ENCODE results near the gene RPS15.

RPS15 gene

DNA sequence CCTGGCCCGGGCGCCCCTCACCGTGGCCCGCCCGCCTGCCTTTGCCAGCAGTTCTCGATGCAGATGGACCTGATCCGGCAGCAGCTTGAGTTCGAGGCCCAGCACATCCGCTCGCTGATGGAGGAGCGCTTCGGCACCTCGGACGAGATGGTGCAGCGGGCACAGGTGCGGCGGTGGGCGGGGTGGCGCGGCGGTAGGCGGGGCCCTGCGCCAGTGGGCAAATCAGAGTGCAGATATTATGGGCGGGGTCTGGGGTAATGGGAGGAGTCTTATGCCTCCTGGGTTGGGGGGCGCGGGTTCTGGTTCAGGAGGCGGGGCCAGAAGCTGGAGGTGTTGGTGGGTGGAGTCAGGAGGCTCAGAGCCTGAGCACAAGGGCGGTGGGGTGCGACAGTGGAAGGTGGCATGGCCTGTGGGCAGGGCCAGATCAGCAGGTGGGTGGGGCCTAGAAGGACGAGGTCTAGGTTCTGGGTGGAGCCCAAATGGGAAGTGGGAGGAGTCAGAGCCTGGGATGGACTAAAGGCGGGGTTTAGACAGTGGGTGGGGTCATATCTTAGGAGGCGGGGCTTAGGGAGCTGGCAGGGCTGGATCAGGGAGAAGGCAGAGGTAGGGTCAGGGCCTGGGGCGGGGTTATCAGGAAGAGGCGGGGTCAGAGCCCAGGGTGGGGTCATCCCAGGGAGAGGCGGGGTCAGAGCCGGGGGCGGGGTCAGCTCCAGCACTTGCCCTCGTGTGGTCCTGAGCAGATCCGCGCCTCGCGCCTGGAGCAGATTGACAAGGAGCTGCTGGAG lies 17.3 kb downstream of the RPS15 start:
- peak; percentile 79 for DNase-seq

DNA sequence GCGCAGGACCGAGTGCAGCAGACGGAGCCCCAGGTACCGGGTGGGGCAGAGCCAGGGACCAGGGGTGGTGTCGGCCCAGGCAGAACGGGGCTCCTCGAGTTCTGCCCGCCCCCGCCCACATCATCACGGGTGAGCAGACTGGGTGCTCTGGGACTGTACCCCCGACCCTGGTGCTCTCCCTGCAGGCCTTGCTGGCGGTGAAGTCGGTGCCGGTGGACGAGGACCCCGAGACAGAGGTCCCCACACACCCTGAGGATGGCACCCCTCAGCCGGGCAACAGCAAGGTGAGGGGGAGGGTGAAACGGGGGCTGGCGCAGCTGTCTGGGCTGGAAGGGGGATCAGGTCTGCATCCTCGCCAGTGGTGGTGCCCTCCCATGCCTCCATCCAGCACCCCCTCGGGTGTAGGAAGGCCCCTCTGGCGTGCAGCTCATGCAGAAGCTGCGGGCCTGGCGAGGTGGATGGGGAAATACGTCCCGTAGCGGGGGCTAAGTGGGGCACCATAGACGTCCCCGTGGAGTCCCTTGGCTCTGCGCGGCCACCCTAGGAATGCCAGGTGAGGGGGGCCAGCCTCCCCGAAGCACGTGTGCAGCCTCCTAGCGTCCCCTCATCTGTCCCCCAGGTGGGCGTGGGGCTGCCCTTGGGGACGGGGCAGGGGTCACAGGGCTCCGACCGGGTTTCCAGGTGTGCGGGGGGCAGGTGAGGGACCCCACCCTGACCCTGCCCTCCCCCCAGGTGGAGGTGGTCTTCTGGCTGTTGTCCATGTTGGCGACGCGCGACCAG lies 18.1 kb downstream of the RPS15 start:
- no peak for DNase-seq

DNA sequence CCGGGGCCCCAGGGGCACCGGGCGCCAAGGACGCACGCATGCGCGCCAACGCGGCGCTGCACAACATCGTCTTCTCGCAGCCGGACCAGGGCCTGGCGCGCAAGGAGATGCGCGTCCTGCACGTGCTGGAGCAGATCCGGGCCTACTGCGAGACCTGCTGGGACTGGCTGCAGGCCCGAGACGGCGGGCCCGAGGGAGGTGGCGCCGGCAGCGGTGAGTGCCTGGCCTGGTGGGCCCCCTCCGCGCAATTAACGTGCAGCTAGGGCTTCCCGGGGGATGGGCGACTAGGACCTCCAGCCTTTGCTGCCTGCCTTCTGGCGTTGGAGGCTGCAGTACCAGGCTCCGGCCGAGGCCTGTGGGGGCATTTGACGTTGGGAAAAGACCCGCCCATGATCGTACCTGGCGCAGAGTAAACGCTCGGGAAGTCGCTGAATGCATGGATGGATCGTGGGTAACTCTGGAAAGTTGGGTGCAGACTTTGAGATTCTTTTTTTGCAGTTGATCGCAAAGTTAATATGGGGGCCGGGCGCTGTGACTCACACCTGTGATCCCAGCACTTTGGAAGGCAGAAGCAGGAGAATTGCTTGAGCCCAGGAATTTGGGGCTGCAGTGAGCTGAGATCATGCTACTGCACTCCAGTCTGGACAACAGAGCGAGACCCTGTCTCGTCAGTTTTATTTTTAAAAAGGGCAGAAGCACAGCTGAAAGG lies 19.0 kb downstream of the RPS15 start:
- no peak for DNase-seq

DNA sequence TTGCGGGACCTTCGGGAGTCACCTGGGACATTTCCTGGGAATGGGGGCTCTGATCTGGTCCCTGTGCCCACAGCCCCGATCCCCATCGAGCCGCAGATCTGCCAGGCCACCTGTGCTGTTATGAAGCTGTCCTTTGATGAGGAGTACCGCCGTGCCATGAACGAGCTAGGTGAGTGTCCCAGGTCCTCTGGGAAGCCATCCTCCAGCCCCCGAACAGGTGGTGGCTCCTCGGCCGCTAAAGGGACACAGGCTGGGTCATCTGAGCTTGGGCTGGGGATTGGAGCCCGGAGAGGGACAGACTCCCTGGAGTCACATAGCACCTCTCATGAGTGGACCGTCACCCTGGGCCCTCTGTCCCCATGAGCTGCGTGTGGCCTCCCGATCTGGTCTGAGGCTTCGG lies 19.7 kb downstream of the RPS15 start:
- DNase-seq = no peak

DNA sequence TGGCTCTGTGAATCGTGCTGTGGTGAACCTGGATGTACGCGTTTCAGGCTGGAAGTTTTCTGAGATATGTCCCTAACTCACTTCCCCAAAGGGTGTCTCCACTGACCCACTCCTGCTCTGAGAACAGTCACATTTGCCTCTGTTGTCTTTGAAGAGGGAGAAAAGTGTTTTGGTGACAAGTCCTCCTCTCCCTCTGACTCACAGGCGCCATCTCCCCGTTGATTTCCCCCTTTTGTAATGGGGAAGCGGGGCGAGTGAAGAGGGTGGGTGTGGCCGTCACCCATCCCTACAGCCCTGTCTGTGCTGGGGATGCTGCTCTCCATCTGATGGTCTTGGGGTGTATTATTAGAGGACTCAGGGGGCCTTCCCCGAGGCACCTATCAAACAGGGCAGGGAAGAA lies 21.3 kb downstream of the RPS15 start:
- no peak for DNase-seq

DNA sequence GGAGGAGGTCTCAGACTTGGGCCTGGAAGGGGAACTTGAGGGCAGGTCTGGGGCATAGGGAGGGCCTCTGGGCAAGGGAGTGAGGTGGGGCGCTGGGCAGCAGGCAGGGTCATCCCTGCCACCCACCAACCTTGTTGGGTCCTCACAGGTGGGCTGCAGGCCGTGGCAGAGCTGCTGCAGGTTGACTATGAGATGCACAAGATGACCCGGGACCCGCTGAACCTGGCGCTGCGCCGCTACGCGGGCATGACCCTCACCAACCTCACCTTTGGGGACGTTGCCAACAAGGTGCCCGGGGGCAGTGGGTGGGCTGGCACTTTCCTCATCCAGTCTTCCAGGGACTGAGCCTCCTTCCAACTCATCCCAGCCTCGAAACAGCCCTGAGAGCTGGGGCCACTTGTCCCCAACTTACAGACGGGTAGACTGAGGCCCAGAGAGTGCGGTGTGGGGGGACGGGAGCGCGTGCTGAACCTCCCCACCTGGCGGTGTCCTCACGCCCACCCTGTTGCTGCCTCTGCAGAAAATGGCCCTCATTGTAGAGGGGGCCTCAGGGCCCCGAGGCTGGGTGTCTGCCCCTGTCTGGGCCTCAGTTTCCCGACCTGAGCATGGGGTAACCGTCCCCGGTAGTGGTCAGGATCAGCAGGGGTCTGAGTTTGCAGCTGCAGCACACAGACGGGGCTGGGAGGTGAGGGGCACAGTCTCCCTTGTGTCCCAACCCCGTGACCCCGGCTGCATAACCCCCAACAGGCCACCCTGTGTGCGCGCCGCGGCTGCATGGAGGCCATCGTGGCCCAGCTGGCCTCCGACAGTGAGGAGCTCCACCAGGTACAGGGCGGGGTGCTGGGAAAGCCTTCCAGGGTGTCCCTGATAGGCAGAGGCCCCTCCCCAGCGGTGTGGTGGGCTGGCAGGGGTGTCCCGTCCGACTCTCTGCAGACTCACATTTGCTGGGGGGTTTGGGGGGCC lies 22.1 kb downstream of the RPS15 start:
- DNase-seq = no peak

DNA sequence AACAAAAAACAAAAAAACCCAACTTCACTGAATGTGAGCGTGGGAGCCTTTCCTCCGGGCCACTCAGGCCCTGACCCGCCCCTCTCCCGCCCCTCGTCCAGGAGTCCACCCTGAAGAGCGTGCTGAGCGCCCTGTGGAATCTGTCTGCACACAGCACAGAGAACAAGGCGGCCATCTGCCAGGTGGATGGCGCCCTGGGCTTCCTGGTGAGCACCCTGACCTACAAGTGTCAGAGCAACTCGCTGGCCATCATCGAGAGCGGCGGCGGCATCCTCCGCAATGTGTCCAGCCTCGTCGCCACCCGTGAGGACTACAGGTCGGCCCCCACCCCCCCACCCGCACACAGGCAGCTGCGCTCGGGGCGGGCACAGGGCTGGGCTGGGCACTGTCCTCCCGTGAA lies 23.7 kb downstream of the RPS15 start:
- DNase-seq = no peak

DNA sequence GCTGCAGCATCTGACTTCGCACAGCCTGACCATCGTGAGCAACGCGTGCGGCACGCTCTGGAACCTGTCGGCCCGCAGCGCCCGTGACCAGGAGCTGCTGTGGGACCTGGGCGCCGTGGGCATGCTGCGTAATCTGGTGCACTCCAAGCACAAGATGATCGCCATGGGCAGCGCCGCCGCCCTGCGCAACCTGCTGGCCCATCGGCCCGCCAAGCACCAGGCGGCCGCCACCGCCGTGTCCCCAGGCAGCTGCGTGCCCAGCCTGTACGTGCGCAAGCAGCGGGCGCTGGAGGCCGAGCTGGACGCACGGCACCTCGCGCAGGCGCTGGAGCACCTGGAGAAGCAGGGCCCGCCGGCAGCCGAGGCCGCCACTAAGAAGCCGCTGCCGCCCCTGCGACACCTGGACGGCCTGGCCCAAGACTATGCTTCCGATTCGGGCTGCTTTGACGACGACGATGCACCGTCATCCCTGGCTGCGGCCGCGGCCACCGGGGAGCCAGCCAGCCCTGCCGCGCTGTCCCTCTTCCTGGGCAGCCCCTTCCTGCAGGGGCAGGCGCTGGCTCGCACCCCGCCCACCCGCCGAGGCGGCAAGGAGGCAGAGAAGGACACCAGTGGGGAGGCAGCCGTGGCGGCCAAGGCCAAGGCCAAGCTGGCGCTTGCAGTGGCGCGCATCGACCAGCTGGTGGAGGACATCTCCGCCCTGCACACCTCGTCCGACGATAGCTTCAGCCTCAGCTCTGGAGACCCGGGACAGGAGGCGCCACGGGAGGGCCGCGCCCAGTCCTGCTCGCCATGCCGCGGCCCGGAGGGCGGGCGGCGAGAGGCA lies 27.2 kb downstream of the RPS15 start:
- DNase-seq = peak; percentile 54

DNA sequence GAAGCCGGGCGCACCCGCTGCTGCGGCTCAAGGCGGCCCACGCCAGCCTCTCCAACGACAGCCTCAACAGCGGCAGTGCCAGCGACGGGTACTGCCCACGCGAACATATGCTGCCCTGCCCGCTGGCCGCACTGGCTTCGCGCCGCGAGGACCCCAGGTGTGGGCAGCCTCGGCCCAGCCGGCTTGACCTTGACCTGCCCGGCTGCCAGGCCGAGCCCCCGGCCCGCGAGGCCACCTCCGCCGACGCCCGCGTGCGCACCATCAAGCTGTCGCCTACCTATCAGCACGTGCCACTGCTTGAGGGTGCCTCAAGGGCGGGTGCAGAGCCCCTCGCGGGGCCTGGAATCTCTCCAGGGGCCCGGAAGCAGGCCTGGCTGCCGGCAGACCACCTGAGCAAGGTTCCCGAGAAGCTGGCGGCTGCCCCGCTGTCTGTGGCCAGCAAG lies 27.8 kb downstream of the RPS15 start:
- DNase-seq = no peak

DNA sequence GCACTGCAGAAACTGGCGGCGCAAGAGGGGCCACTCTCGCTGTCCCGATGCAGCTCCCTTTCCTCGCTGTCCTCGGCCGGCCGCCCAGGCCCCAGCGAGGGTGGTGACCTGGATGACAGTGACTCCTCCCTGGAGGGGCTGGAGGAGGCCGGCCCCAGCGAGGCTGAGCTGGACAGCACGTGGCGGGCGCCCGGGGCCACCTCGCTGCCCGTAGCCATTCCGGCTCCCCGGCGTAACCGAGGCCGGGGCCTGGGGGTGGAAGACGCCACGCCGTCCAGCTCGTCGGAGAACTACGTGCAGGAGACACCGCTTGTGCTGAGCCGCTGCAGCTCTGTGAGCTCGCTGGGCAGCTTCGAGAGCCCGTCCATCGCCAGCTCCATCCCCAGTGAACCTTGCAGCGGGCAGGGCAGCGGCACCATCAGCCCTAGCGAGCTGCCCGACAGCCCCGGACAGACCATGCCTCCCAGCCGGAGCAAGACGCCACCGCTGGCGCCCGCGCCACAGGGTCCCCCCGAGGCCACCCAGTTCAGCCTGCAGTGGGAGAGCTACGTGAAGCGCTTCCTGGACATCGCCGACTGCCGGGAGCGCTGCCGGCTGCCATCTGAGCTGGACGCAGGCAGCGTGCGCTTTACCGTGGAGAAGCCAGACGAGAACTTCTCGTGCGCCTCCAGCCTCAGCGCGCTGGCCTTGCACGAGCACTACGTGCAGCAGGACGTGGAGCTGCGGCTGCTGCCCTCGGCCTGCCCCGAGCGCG lies 28.4 kb downstream of the RPS15 start:
- DNase-seq = no peak

DNA sequence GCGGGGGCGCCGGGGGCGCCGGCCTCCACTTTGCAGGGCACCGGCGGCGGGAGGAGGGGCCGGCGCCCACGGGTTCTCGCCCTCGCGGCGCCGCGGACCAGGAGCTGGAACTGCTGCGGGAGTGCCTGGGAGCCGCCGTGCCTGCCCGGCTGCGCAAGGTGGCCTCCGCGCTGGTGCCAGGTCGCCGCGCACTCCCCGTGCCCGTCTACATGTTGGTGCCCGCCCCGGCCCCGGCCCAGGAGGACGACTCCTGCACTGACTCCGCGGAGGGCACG lies 29.0 kb downstream of the RPS15 start:
- DNase-seq = no peak

DNA sequence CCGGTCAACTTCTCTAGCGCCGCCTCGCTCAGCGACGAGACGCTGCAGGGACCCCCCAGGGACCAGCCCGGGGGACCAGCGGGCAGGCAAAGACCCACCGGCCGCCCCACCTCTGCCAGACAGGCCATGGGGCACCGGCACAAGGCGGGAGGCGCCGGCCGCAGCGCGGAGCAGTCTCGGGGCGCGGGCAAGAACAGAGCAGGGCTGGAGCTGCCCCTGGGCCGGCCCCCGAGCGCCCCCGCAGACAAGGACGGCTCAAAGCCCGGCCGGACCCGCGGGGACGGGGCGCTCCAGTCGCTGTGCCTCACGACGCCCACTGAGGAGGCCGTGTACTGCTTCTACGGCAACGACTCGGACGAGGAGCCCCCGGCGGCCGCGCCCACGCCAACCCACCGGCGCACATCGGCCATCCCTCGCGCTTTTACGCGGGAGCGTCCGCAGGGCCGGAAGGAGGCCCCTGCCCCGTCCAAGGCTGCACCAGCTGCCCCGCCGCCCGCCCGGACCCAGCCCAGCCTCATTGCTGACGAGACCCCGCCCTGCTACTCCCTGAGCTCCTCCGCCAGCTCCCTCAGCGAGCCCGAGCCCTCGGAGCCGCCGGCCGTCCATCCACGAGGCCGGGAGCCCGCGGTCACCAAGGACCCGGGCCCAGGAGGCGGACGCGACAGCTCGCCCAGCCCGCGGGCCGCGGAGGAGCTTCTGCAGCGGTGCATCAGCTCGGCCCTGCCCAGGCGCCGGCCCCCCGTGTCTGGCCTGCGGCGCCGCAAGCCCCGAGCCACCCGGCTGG lies 29.5 kb downstream of the RPS15 start:
- DNase-seq = no peak

DNA sequence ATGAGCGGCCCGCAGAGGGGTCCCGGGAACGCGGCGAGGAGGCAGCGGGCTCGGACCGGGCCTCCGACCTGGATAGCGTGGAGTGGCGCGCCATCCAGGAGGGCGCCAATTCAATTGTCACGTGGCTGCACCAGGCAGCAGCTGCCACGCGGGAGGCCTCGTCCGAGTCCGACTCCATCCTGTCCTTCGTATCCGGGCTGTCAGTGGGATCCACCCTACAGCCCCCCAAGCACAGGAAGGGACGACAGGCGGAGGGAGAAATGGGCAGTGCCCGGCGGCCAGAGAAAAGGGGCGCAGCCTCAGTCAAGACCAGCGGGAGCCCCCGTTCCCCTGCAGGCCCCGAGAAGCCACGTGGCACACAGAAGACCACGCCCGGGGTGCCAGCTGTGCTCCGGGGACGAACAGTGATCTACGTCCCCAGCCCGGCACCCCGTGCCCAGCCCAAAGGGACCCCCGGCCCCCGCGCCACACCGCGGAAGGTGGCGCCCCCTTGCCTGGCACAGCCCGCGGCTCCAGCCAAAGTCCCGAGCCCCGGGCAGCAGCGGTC lies 30.2 kb downstream of the RPS15 start:
- no peak for DNase-seq

DNA sequence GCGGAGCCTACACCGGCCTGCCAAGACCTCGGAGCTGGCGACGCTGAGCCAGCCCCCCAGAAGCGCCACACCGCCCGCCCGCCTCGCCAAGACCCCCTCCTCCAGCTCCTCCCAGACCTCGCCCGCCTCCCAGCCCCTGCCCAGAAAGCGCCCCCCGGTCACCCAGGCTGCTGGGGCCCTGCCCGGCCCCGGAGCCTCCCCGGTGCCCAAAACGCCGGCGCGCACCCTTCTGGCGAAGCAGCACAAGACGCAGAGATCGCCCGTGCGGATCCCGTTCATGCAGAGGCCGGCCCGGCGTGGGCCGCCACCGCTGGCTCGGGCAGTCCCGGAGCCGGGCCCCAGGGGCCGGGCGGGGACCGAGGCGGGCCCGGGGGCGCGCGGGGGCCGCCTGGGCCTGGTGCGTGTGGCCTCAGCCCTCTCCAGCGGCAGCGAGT lies 30.6 kb downstream of the RPS15 start:
- peak; percentile 55 for DNase-seq

DNA sequence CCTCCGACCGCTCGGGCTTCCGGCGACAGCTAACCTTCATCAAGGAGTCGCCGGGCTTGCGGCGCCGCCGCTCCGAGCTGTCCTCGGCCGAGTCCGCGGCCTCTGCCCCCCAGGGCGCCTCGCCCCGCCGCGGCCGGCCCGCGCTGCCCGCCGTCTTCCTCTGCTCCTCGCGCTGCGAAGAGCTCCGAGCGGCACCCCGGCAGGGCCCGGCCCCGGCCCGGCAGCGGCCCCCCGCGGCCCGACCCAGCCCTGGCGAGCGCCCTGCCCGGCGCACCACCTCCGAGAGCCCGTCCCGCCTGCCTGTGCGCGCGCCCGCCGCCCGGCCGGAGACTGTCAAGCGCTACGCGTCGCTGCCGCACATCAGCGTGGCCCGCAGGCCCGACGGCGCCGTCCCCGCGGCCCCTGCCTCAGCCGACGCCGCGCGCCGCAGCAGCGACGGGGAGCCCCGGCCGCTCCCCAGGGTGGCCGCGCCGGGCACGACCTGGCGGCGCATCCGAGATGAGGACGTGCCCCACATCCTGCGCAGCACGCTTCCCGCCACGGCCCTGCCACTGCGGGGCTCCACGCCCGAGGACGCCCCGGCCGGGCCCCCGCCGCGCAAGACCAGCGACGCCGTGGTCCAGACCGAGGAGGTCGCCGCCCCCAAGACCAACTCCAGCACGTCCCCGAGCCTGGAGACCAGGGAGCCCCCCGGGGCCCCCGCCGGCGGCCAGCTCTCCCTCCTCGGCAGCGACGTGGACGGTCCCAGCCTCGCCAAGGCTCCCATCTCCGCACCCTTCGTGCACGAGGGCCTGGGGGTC lies 31.3 kb downstream of the RPS15 start:
- DNase-seq = peak; percentile 48

DNA sequence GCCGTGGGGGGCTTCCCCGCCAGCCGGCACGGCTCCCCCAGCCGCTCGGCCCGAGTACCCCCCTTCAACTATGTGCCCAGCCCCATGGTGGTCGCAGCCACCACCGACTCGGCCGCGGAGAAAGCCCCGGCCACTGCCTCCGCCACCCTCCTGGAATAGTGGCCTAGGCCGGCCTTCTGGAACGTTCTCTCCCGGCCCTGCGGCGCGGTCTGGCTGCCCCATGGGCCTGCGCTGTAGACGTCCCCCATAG lies 31.8 kb downstream of the RPS15 start:
- DNase-seq = no peak

DNA sequence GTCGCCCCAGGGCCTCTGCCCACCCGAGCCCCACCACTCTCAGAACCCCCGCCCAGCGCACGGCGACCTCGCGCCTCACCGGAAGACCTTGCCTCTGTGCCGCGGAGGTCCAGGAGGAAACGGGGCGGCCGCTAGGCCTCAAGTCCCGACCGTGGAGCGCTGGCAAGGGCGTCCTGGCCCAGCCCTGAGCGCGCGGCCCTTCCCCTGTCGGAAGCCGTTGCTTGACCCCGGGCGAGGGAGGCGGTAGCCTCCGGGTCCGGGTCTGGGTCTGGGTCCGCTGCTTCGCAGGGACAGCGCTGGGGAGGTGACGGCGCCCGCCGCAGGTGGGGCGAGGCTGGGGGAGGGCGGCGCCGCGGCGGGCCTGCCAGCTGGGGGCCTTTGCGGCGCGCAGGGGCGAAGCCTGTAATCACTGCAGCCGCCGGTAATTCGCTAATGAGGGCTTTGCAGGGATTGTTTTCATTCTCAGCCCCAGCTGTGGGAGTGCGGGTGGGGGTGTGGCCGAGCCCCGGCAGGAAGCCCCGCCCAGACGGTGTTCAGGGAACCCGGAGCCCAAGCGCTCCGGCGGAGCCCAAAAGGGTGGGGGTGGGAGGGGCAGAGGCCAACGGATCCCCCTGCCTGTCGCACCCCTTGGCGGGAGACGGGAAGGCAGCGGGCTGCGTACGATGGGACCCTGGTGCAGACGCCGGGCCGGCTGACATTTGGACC lies 32.3 kb downstream of the RPS15 start:
- peak; percentile 78 for DNase-seq

DNA sequence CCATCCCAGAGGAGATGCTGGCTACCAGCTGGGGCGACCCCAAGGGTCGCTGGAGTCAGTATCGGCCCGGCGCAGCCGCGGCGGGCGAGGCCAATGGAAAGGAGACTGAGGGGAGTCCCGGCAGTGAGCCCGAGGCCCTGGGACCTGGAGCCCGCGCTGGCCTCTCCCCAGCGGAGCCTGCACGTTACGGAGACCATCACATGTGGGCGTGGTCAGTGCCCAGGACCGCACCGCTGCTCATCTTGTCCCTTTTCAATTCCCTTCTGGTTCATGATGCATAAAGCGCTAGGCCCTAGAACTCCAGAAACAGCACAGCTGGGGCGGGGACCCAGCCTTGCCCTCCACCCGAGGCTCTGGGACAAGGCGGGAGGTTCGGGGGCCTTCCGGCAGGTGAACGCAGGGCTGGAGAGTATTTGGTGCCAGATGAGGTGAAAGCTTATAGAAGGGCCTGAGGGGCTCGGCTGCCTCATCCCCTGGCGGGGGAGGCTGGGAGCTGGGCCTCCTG lies 32.9 kb downstream of the RPS15 start:
- no peak for DNase-seq

Measured in activated CD4-positive, alpha-beta T cell treated with anti-CD3 and anti-CD28 coated beads, Interleukin-10, Interleukin-2, amounts not matched to agents 100 ng/mL and 50 ng/mL, durations not matched to agents 16 hours and 8 hours (primary cell).